GM18907 (cell line): ENCODE results near the gene GIGYF1.
"Not testable (repeated sequence)": the region's sequence is repeated elsewhere in the genome, so short reads cannot be mapped to it uniquely, and the experiment has no call there.

Experiments used
- ATAC-seq: cut with Tn5 transposase; IDR thresholded peaks from one replicate; pipeline ENCODE4 v1.9.1; 2021; ENCODE audit warnings: mild to moderate bottlenecking, moderate library complexity; ENCODE audit not compliant: unreplicated experiment

Gene GIGYF1

GRCh38 chr7:100673302-100673941, 20.6 kb downstream of the GIGYF1 start, which contains the start of gene GNB2:
Gene GNB2 (plus strand): TSS chr7:100673740. CDS start chr7:100676266, 2,526 bp downstream.
- peak; percentile 71 for ATAC-seq

DNA sequence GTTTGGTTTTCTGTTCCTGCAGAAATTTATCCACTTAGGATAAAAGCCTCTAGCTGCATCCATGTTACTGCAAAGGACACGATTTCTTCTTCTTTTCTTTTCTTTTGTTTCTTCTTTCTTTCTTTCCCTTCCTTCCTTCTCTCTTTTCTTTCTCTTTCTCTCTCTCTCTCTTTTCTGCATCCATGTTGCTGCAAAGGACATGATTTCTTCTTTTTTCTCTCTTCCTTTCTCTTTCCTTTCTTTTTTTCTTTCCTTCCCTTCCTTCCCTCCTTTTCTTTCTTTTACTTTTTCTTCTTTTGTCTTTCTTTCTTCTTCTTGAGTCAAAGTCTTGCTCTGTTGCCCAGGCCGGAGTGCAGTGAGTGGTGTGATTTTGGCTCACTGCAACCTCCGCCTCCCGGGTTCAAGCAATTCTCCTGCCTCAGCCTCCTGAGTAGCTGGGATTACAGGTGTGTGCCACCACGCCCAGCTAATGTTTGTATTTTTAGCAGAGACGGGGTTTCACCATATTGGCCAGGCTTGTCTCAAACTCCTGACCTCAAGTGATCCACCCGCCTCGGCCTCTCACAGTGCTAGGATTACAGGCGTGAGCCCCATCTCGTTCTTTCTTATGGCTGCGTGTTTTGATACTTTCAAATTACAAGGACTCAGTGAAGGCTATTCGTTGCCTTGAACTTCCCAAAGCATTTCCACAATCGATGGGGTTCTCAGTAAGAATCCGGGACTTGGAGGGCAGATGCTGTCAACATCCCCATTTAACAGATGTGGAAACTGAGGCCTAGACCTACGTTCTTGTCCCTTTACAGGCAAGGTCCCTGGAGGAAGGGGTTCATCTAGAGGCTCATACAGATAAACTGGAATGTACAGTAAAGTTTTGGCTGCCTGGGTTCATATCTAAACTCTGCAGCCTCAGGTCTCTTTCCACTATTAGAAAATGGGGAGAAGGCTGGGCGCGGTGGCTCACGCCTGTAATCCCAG, 22.4 kb downstream of the GIGYF1 start:
- no peak for ATAC-seq

- no peak for ATAC-seq
Measured at GRCh38 chr7:100670074-100670473, 24.0 kb downstream of the GIGYF1 start.

DNA sequence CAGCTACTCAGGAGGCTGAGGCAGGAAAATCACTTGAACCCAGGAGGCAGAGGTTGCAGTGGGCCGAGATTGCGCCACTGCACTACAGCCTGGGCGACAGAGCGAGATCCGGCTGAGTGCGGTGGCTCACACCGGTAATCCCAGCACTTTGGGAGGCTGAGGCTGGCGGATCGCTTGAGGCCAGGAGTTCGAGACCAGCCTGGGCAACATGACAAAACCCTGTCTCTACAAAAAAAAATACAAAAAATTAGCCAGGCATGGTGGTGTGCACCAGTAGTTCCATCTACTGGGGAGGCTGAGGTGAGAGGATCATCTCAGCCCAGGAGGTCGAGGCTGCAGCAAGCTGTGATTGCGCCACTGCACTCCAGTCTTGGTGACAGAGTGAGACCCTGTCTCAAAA, 24.9 kb downstream of the GIGYF1 start:
- not testable (repeated sequence) for ATAC-seq

DNA sequence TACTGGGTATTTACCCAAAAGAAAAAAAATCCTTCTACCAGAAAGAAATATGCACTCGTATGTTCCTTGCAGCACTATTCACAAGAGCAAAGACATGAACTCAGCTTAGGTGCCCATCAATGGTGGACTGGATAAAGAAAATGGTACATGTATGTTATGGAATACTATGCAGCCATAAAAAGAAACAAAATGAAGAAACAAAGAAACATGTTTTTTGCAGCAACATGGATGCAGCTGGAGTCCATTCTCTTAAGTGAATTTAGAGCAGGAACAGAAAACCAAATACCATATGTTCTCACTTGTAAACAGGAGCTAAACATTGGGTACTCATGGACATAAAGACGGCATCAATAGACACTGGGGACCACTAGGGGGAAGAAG, 26.0 kb downstream of the GIGYF1 start:
- no peak for ATAC-seq

GRCh38 chr7:100667331-100668068, 26.6 kb downstream of the GIGYF1 start:
- no peak for ATAC-seq

DNA sequence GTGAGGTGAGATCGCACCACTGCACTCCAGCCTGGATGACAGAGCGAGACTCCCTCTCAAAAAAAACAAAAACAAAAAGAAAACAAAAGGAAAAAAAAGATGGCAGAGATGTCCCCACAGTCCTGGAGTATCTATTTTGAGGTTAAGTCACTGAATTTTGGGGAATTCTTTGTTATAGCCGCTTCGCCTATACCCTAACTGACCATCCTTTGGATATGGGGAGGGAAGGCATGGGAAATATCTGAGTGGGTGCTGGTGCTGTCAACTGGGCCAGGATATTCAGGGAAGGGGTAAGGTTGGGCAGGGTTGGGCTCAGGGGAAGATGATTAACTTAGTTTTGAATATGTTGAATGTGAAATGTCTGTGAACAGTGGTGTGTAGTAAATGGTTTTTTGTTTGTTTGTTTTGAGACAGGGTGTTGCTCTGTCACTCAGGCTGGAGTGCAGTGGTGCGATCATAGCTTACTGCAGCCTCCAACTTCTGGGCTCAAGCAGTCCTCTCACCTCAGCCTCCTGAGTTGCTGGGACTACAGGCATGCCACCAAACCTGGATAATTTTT, 28.8 kb downstream of the GIGYF1 start:
- no peak for ATAC-seq

DNA sequence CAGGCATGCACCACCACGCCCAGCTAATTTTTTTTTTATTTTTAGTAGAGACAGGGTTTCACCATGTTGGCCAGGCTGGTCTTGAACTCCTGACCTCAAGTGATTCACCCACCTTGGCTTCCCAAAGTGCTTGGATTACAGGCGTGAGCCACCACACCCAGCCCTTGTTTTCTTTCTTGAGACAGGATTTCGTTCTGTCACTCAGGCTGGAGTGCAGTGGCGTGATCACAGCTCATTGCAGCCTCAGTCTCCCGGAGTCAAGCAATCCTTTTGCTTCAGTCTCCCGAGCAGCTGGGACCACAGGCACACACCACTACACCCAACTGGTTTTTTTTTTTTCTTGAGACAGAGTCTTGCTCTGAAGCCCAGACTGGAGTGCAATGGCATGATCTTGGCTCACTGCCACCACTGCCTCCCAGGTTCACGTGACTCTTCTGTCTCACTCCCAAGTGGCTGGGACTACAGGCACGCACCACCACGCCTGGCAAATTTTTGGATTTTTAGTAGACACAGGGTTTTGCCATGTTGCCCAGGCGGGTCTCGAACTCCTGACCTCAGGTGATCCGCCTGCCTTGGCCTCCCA, 31.8 kb downstream of the GIGYF1 start:
- not testable (repeated sequence) for ATAC-seq

- no peak for ATAC-seq
Measured at GRCh38 chr7:100655908-100656674, 38.0 kb downstream of the GIGYF1 start, which contains the start of gene ACTL6B. Gene ACTL6B (minus strand): TSS chr7:100656448. CDS start chr7:100656354, 94 bp downstream.

GRCh38 chr7:100654908-100655831, 38.9 kb downstream of the GIGYF1 start:
- no peak for ATAC-seq

DNA sequence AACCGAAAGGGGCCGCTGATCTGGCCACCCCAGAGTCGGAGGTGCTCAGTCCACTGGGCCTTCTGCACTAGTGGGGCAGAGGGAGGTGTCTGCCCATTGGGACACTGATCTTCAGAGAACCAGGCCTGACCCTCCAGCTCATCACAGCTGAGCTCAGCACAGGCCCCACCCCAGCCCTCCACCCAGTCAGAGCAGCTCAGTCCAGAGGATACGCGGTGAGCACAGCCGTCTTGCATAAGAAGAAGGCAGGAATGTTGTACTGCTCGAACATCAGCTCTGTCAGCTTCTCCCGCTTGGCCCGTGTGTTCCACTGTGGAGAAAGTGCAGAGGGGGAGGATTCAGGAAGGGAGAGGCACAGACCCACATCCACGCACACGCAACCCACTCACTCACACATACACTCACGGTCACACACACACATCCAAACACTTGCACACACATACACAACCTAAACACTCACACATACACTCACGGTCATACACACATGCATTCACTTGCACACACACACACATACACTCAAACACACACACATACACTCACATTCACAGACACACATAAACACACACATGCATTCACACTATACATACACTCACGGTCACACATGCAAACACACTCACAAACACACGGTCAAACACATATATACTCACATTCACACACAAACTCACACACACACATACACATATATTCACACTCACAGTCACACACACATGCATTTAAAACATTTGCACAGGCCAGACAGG, 44.1 kb downstream of the GIGYF1 start:
- no peak for ATAC-seq

- no peak for ATAC-seq
Measured at GRCh38 chr7:100642534-100642907, 51.5 kb downstream of the GIGYF1 start.

DNA sequence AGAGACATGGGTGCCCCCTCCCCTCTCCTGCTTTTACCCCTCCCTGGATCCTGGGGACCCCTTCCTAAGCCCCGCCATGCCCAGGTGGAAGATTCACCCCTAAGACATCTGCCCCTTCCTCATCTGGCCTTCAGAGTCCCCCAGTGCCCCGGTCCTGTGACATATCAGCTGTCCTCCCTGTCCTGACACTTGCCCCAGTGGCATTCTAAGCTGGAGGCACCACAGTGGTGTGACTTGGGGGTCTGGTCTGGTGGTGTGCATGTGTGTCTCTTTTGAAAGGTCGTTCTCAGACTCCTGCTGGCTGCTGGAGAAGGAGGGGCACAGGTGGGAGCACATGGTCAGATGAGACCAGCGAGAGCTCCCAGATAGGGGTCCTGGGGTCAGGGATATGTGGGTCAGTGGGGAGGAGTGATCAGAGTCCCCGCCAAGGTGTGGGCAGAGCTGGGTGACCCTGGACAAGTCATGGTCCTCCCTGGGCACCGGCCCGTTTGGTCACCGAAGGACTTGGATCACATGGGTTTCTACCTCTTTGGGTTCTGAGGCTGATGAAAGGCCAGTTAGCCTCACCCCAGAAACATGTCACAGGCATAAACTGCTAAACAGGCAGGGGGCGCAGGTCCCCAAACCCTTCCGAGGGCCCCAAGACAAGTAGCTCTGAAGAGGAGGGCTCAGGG, 52.1 kb downstream of the GIGYF1 start:
- ATAC-seq: no peak

- no peak for ATAC-seq
Measured at GRCh38 chr7:100641463-100641859, 52.6 kb downstream of the GIGYF1 start, which contains the start of gene TFR2. Gene TFR2 (minus strand): TSS chr7:100641552. CDS start chr7:100641509, 43 bp downstream.

DNA sequence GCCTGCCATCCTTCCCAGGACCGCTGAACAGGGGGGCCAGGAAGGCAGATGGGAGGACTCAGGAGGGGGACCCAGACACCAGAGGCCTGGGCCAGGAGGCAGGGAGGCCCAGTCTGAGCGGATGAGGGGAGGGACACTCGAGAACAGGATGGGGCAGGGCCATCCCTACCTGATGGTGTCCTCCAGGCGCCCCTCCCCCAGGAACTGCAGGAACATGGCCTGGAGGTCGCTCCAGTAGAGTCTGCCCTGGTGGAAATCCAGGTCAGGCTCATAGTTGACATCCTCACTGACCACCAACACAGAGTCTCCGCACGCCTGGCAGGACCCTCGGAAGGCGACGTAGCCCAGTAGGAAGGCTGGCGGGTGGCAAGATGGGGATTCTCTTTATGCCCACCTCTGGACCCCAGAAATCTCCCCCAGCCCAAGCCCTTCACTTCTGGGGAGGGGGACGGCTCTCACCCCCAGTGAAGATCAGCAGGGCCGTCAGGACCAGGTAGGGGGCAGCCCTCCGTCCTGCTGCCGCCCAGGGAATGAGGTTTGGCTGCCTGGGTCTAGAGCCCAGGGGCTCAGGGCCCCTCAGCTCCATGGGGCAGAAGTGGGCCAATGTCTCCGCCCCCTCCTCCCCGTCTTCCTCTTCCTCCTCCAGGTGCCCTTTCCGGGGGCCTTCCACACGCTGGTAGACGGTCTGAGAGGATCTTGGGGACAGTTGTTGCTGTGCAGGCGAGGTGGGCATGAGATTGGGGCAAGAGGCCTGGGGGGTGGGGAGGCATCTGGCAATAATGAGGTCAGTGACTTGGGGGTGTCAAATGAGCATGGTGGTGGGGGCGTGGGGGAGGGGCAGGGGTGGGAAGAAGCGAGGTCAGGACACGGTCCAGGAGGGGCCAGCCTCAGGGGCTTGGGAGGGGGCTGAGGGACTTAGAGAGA, 53.3 kb downstream of the GIGYF1 start:
- no peak for ATAC-seq

- no peak for ATAC-seq
Measured at GRCh38 chr7:100639995-100640516, 54.0 kb downstream of the GIGYF1 start.
